Uterus (tissue), 2 donors: ENCODE results near the gene PTPRN2.

Source experiments
- CTCF ChIP-seq, 4 experiments: fragments of 200-600 bp in 2 of 4; fragments of 450-650 bp in 2 of 4; sonication (generic) in 2 of 4; IDR thresholded peaks; one replicate each; pipeline ENCODE4 v1.5.1; 2016 to 2019; ENCODE audit warnings: antibody characterized with exemption in 4 of 4, mild to moderate bottlenecking in 2 of 4, moderate library complexity in 1 of 4
- POLR2A ChIP-seq, 2 donors: fragments of 450-650 bp; IDR thresholded peaks; one replicate each; pipeline ENCODE4 v1.6.1; 2016; ENCODE audit warnings: antibody characterized with exemption in 2 of 2, mild to moderate bottlenecking in 1 of 2, moderate library complexity in 1 of 2

- TF ChIP-seq CTCF (IDR thresholded peaks at IDR 0.05) (no peak), POLR2A (IDR thresholded peaks at IDR 0.05) (no peak)
Measured at GRCh38 chr7:157616426-157616825, 971.2 kb downstream of the PTPRN2 start.
